ENCODE data around the gene CREG2. TPM values are rescaled to one million over a fixed set of nuclear protein-coding genes. Genes with fewer than 3 reads are reported as not detected.
A peak's percentile ranks its signal among the peaks of the same experiment; 100 is the strongest.

Gene CREG2
- total and polyA plus RNA-seq, 8 donors = 0.05 to 0.37 TPM; not detected in 6

DNA sequence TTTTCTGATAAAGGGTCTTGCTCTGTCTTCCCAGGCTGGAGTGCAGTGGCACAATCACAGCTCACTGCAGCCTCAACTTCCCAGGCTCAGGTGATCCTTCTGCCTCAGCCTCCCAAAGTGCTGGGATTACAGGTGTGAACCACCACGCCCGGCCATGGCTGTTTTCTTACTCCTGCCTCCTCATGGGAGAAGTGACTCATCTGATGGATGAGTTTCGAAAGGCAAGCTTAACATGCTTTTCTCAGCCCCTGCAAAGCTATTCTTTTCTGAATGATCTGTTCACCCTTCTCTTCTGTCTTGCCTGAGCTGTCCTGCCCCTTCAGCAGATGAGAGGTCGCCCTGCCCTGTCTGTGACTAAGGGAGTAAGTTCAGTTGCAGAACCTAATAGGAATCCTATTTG, 929 bp upstream of the CREG2 start:
- H3K9me3 ChIP-seq = no peaks in the 10 kb centered on the region
- intact Hi-C loops (cut with DNase I; ENCODE audit: low total_unique reads) = no loop called here
- no peak for DNase-seq
- 36 to 57% (median 49%) methylated on average over 4 of the region's 4 CpGs for WGBS, 5 donors
- H3K27me3 ChIP-seq = peaks cover 0 to 70% (median 39%) of the 10 kb centered on the region in 3 donors
- H3K4me3 ChIP-seq = no peak overlapping the region
- TF ChIP-seq EP300 (IDR thresholded peaks at IDR 0.05) (no peak), POLR2AphosphoS5 (IDR thresholded peaks at IDR 0.05) (no peak)
- TF ChIP-seq, protein P1, sequence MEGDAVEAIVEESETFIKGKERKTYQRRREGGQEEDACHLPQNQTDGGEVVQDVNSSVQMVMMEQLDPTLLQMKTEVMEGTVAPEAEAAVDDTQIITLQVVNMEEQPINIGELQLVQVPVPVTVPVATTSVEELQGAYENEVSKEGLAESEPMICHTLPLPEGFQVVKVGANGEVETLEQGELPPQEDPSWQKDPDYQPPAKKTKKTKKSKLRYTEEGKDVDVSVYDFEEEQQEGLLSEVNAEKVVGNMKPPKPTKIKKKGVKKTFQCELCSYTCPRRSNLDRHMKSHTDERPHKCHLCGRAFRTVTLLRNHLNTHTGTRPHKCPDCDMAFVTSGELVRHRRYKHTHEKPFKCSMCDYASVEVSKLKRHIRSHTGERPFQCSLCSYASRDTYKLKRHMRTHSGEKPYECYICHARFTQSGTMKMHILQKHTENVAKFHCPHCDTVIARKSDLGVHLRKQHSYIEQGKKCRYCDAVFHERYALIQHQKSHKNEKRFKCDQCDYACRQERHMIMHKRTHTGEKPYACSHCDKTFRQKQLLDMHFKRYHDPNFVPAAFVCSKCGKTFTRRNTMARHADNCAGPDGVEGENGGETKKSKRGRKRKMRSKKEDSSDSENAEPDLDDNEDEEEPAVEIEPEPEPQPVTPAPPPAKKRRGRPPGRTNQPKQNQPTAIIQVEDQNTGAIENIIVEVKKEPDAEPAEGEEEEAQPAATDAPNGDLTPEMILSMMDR (IDR thresholded peaks at IDR 0.05) = no peak
- no peak overlapping the region for H3K27ac ChIP-seq
- H3K4me1 ChIP-seq = peaks cover 10 to 23% (median 18%) of the 10 kb centered on the region in 4 donors
- no peaks in the 10 kb centered on the region for H3K36me3 ChIP-seq

DNA sequence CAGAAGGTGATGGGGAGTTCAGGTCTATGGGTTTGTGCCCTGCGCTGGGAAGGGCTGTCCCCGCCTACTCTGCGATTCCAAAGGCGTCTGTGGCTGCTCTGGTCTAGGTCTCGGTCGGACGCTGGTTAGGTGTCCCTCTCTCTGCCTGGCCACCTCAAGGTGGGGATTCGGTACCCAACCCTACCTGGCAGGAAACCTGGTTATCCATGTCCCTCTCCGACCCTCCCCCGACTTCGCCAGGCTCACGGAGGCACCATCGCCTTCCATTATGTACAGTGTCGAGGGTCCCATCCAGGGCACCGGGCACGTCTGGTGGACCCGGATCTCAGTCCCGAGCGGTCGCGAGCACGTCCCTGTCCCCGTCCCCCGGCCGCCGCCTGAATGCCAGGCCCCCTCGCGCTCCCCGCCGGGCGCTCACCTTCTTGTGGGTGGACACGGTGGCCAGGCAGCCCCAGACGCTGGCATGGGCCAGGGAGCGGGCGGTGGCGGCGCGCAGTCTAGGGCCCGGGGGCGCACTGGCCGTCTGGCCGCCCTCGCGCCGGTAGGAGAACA, 628 bp downstream of the CREG2 start:
- H3K27me3 ChIP-seq = peaks cover 0 to 73% (median 39%) of the 10 kb centered on the region in 3 donors
- WGBS, 5 donors = 1 to 3% (median 2%) methylated on average over 7 to 45 of the region's 45 CpGs
- no peak for DNase-seq

DNA sequence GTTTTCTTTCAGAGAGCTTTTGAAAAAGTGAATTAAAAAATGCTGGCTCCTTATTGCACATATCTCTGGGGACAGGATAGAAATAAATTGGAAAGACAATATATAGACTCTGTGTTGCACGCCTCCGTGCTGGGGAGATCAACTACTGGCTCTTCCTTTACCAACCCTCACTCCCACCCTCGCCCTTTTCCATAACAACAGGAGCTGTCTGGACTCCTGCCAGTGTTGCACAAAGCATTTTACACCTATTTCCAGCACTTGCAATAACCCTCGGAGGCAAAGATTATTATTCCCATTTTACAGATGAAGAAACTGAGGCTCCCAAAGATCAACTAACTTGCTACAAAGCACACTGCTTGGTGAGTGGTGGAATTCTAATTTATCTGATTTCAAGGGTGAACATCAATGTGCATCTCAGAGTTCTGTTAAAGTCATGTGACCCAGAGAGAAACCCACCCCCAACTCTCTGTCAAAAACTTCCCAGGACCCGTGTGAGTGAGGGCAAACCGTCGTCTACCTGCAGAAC, 4.2 kb downstream of the CREG2 start:
- peaks cover 0 to 51% (median 29%) of the 10 kb centered on the region in 3 donors for H3K27me3 ChIP-seq
- no peaks in the 10 kb centered on the region for H3K36me3 ChIP-seq
- H3K4me3 ChIP-seq = no peak overlapping the region
- peaks cover 10 to 21% (median 17%) of the 10 kb centered on the region in 4 donors for H3K4me1 ChIP-seq
- no peak for TF ChIP-seq POLR2A (IDR thresholded peaks at IDR 0.05)
- TF ChIP-seq POLR2AphosphoS5 (IDR thresholded peaks at IDR 0.05) = no peak
- WGBS, 5 donors = 71 to 79% (median 74%) methylated on average over 7 of the region's 7 CpGs
- no peak for DNase-seq
- H3K9me3 ChIP-seq = no peaks in the 10 kb centered on the region
- intact Hi-C loops (cut with DNase I; ENCODE audit: low total_unique reads) = no loop called here
- no peak overlapping the region for H3K27ac ChIP-seq

More for the DNA sequence above, 628 bp downstream of the CREG2 start:
- Histone ChIP-seq H3K9me3 (no peaks in the 10 kb centered on the region), H3K36me3 (no peaks in the 10 kb centered on the region), H3K4me1 (peaks cover 10 to 23% (median 18%) of the 10 kb centered on the region in 4 donors), H3K27ac (no peak overlapping the region), H3K4me3 (peak overlapping the region; percentile 45 to 63 (median 54))
- TF ChIP-seq POLR2A (IDR thresholded peaks at IDR 0.05) (no peak), EP300 (IDR thresholded peaks at IDR 0.05) (no peak), POLR2AphosphoS5 (IDR thresholded peaks at IDR 0.05) (no peak)
- TF ChIP-seq, protein P1 (IDR thresholded peaks at IDR 0.05) = no peak
- intact Hi-C loops (cut with DNase I; ENCODE audit: low total_unique reads) = no loop called here

DNA sequence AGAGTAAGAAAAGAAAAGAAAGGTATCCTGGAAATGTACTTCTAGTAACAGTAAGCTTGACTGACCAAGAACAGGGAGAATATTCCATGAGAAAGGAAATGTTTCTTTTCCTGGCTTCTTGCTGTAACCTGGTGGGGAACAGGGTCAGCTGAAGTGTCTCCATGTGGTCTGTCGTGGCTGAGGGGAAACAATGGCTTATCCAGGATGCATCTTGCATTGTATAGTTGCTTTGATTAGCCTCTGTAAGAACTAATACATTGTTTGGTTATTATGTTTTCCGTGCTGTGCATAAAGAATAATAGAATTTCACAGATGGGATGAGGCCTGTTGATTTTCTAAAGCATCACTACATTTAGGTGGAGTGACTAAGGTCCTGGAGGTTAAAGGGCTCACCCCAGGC, 4.9 kb downstream of the CREG2 start:
- no peaks in the 10 kb centered on the region for H3K36me3 ChIP-seq
- H3K27ac ChIP-seq = no peak overlapping the region
- H3K27me3 ChIP-seq = peaks cover 0 to 45% (median 23%) of the 10 kb centered on the region in 3 donors
- H3K4me1 ChIP-seq = peaks cover 7 to 14% (median 12%) of the 10 kb centered on the region in 4 donors
- no peak overlapping the region for H3K4me3 ChIP-seq
- intact Hi-C loops (cut with DNase I; ENCODE audit: low total_unique reads) = no loop called here
- TF ChIP-seq POLR2AphosphoS5 (IDR thresholded peaks at IDR 0.05) (no peak), POLR2A (IDR thresholded peaks at IDR 0.05) (no peak)
- 68 to 86% (median 85%) methylated on average over 2 of the region's 2 CpGs for WGBS, 5 donors
- DNase-seq = no peak
- no peaks in the 10 kb centered on the region for H3K9me3 ChIP-seq

DNA sequence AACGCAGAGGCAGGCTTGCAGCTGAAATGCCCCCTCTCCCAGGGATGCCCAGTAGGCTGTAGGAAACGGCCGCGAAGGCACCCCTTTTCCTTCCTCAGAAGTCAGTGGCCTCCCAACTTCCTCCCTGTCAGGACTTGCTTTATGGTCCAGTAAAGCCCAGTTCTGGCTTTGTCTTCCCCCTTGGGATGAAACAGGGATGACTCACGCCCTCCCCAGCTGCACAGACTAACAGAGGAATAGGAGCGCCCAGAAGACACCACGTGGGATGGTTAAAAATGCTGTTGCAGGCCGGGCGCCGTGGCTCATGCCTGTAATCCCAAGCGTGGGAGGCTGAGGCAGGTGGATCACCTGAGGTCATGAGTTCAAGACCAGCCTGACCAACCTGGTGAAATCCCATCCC, 6.9 kb downstream of the CREG2 start:
- Histone ChIP-seq H3K4me1 (no peaks in the 10 kb centered on the region), H3K9me3 (no peaks in the 10 kb centered on the region), H3K4me3 (no peak overlapping the region), H3K27ac (no peak overlapping the region), H3K27me3 (peaks cover 0 to 24% (median 4%) of the 10 kb centered on the region in 3 donors), H3K36me3 (no peaks in the 10 kb centered on the region)
- 72 to 80% (median 79%) methylated on average over 11 of the region's 11 CpGs for WGBS, 5 donors
- intact Hi-C loops (cut with DNase I; ENCODE audit: low total_unique reads) = no loop called here
- no peak for DNase-seq
- TF ChIP-seq EP300 (IDR thresholded peaks at IDR 0.05) (no peak), POLR2AphosphoS5 (IDR thresholded peaks at IDR 0.05) (no peak), POLR2A (IDR thresholded peaks at IDR 0.05) (no peak)
- TF ChIP-seq, protein P1 (IDR thresholded peaks at IDR 0.05) = no peak
